Posterior vena cava (tissue), 2 donors: ENCODE results near the gene SFN. TPM values are rescaled to one million over a fixed set of nuclear protein-coding genes. Genes with fewer than 3 reads are reported as not detected.
"Not testable (repeated sequence)": the region's sequence is repeated elsewhere in the genome, so short reads cannot be mapped to it uniquely, and the experiment has no call there.

Experiments
- DNase-seq: peaks from one replicate; pipeline ENCODE4 v3.0.0-alpha.2; 2020; ENCODE audit warnings: low spot score
- intact Hi-C, 2 donors: fragments of 100-400 bp; cut with DNase I; formaldehyde crosslinking; loops; one replicate each; pipeline versions ENCODE4 v1.14.1 to v1.14.2; 2022 to 2023
- total RNA-seq, 2 donors: library from RNA; stranded (reverse); fragmentation: NEBNext Ultra II Directional; extraction: Animal tissue kit (Norgen Biotek cat#: 25700); gene quantifications; one replicate each; pipeline ENCODE4 v1.2.1, GENCODE V29; 2021
- donor health status: DM: yes; HTN: yes; CAD: no.
- donor health status: DM: yes; HTN: yes; CAD: no.

The SFN gene
- total RNA-seq, 2 donors from 2014 or later = 1.2 to 6.7 TPM

GRCh38 chr1:26858891-26859640, 3.9 kb upstream of the SFN start:
- intact Hi-C loops = no loop called here
- no peak for DNase-seq

- DNase-seq = no peak
- intact Hi-C loops = loop anchor here in 1 of 2 donors (10.0 kb wide), 1 partner anchor 1204 kb away; no protein-coding TSS in a partner anchor
These were observed 1.7 kb upstream of the SFN start for GRCh38 chr1:26861286-26861701.

GRCh38 chr1:26861889-26862378, 1.0 kb upstream of the SFN start:
- no peak for DNase-seq
- intact Hi-C loops = loop anchor here in 1 of 2 donors (10.0 kb wide), 1 partner anchor 1203 kb away; no protein-coding TSS in a partner anchor

- intact Hi-C loops = loop anchor here in 1 of 2 donors (10.0 kb wide), 1 partner anchor 1201 kb away; no protein-coding TSS in a partner anchor
- no peak for DNase-seq
These were observed 732 bp downstream of the SFN start for GRCh38 chr1:26863685-26864077.

- peak; percentile 99 for DNase-seq
- intact Hi-C loops = loop anchor here in 1 of 2 donors (10.0 kb wide), 1 partner anchor 1200 kb away; no protein-coding TSS in a partner anchor
These were observed 1.9 kb downstream of the SFN start for GRCh38 chr1:26864610-26865480.

- intact Hi-C loops = loop anchor here in 1 of 2 donors (10.0 kb wide), 1 partner anchor 58 kb away; no protein-coding TSS in a partner anchor
- not testable (repeated sequence) for DNase-seq
These were observed 10.1 kb downstream of the SFN start for GRCh38 chr1:26873097-26873496.

- intact Hi-C loops = loop anchor here in 1 of 2 donors (2.0 to 10.0 kb wide), 2 partner anchors 20 to 60 kb away; no protein-coding TSS in a partner anchor
These were observed 11.9 kb downstream of the SFN start for GRCh38 chr1:26874896-26875295.

GRCh38 chr1:26877326-26877725, 14.4 kb downstream of the SFN start:
- intact Hi-C loops = loop anchor here in 1 of 2 donors (10.0 kb wide), 1 partner anchor 63 kb away; no protein-coding TSS in a partner anchor
- DNase-seq = no peak

More at GRCh38 chr1:26874896-26875295, 11.9 kb downstream of the SFN start:
- no peak for DNase-seq

- intact Hi-C loops = loop anchor here (1.0 to 10.0 kb wide), 3 partner anchors 65 to 275 kb away; no protein-coding TSS in a partner anchor
- peak; percentile 6 for DNase-seq
These were observed 16.8 kb downstream of the SFN start for GRCh38 chr1:26879793-26880192.

- DNase-seq = peak; percentile 19
- intact Hi-C loops = loop anchor here in 1 of 2 donors (10.0 kb wide), 1 partner anchor 277 kb away; no protein-coding TSS in a partner anchor
These were observed 18.7 kb downstream of the SFN start for GRCh38 chr1:26881611-26882010.

GRCh38 chr1:26882696-26883463, 19.9 kb downstream of the SFN start:
- intact Hi-C loops = loop anchor here in 1 of 2 donors (10.0 kb wide), 1 partner anchor 278 kb away; no protein-coding TSS in a partner anchor

GRCh38 chr1:26887125-26887524, 24.2 kb downstream of the SFN start:
- intact Hi-C loops = loop anchor here in 1 of 2 donors (10.0 kb wide), 1 partner anchor 282 kb away; no protein-coding TSS in a partner anchor
- DNase-seq = peak; percentile 10

More at GRCh38 chr1:26882696-26883463, 19.9 kb downstream of the SFN start:
- DNase-seq = peak; percentile 18

- intact Hi-C loops = loop anchor here in 1 of 2 donors (10.0 kb wide), 1 partner anchor 283 kb away; no protein-coding TSS in a partner anchor
- peak; percentile 10 for DNase-seq
These were observed 25.3 kb downstream of the SFN start for GRCh38 chr1:26888231-26888630.

- intact Hi-C loops = loop anchor here in 1 of 2 donors (10.0 kb wide), 1 partner anchor 285 kb away; no protein-coding TSS in a partner anchor
- peak; percentile 93 for DNase-seq
These were observed 26.9 kb downstream of the SFN start, which contains the start of gene GPN2 for GRCh38 chr1:26889551-26890466. TSS of gene GPN2 (minus strand) at chr1:26890283. CDS start at chr1:26890096, 187 bp downstream.

GRCh38 chr1:26890467-26890796, 27.5 kb downstream of the SFN start:
- DNase-seq = no peak
- intact Hi-C loops = no loop called here

- intact Hi-C loops = no loop called here
These were observed 31.3 kb downstream of the SFN start for GRCh38 chr1:26894263-26894662.

GRCh38 chr1:26897351-26897750, 34.4 kb downstream of the SFN start:
- intact Hi-C loops = no loop called here
- DNase-seq = peak; percentile 66

More at GRCh38 chr1:26894263-26894662, 31.3 kb downstream of the SFN start:
- DNase-seq = peak; percentile 32
